HepG2 (cell line): ENCODE data around the gene OGA. TPM values are rescaled to one million over a fixed set of nuclear protein-coding genes. Genes with fewer than 3 reads are reported as not detected.

Experiments used
- ATAC-seq: fragments of 200-7000 bp; cut with Tn5 transposase; 3 replicates; pipeline ENCODE4 v1.9.1; 2020; ENCODE audit warnings: mild to moderate bottlenecking, moderate library complexity
- BruUV-seq: library from RNA; stranded (reverse); fragments of 400-500 nt; replicated peaks from 2 replicates; lab custom pipeline; 2021; lab: Mats Ljungman, UMichigan
- CTCF ChIA-PET: fragments of 300-600 bp; formaldehyde crosslinking; extraction: SDS; loops from one replicate; lab custom pipeline; 2021; ENCODE audit warnings: low total read pairs, inconsistent platforms, low intra/inter-chr PET ratio; lab: Yijun Ruan, JAX
- POLR2A ChIA-PET: fragments of 350-600 bp; sonication (Branson Sonifier 250); formaldehyde crosslinking; loops from one replicate; lab custom pipeline; 2020; ENCODE audit warnings: antibody characterized with exemption, inconsistent platforms; lab: Yijun Ruan, JAX
- DNase-seq: peaks from one replicate; pipeline ENCODE4 v3.0.0-alpha.2; 2015; ENCODE audit warnings: low spot score
- FAIRE-seq: peaks from 3 replicates; lab custom pipeline; 2011; peaks lifted over from hg19 to GRCh38; lab: Jason Lieb, UNC
- H2AFZ ChIP-seq: one replicate; pipeline ENCODE4 v1.6.1; 2011; ENCODE audit warnings: low read length, inconsistent platforms
- H3K27ac ChIP-seq: fragments of 300-600 bp; 3 replicates; pipeline ENCODE4 v1.8.0; 2011; ENCODE audit warnings: mixed run types, mild to moderate bottlenecking, mixed read lengths, low read length, inconsistent platforms; ENCODE audit not compliant: insufficient read depth; ENCODE audit errors: extremely low read length
- H3K27me3 ChIP-seq, 2 experiments: fragments of 200-600 bp in 1 of 2; 2 replicates in 1 of 2; 3 replicates in 1 of 2; pipeline versions ENCODE4 v1.6.0 to v1.8.0; 2011; ENCODE audit warnings: low read length in 2 of 2, mild to moderate bottlenecking in 2 of 2, moderate library complexity in 2 of 2, inconsistent platforms in 1 of 2; ENCODE audit not compliant: insufficient read depth in 2 of 2, control insufficient read depth in 1 of 2
- H3K36me3 ChIP-seq, 2 experiments: fragments of 200-600 bp in 1 of 2; replicated peaks in 1 of 2; 2 replicates in 1 of 2; 3 replicates in 1 of 2; pipeline versions ENCODE4 v1.5.1 to v1.8.0; 2011; ENCODE audit warnings: low read length in 2 of 2, inconsistent platforms in 1 of 2; ENCODE audit not compliant: insufficient read depth in 2 of 2, control insufficient read depth in 1 of 2
- H3K4me1 ChIP-seq: 2 replicates; pipeline ENCODE4 v1.5.1; 2012; ENCODE audit warnings: low read length, inconsistent platforms; ENCODE audit not compliant: insufficient read depth
- H3K4me2 ChIP-seq: 2 replicates; pipeline ENCODE4 v1.6.0; 2011; ENCODE audit warnings: low read depth, low read length, inconsistent platforms
- H3K4me3 ChIP-seq, 3 experiments: fragments of 200-600 bp in 1 of 3; sonication (generic), shearing (Covaris generic) in 1 of 3; replicated peaks in 1 of 3; 2 replicates each; pipeline ENCODE4 v1.5.1; 2011 to 2016; ENCODE audit warnings: low read length in 3 of 3, inconsistent platforms in 2 of 3, low read depth in 2 of 3, mild to moderate bottlenecking in 2 of 3, control low read depth in 1 of 3, mixed read lengths in 1 of 3; ENCODE audit not compliant: insufficient read depth in 1 of 3
- H3K79me2 ChIP-seq: one replicate; pipeline ENCODE4 v1.6.1; 2011; ENCODE audit warnings: low read length, inconsistent platforms; ENCODE audit not compliant: insufficient read depth
- H3K9ac ChIP-seq: 2 replicates; pipeline ENCODE4 v1.6.0; 2011; ENCODE audit warnings: mild to moderate bottlenecking, low read depth, low read length, inconsistent platforms; ENCODE audit not compliant: insufficient read depth
- H3K9me3 ChIP-seq: 2 replicates; pipeline ENCODE4 v1.5.1; 2012; ENCODE audit warnings: mild to moderate bottlenecking, low read length
- H4K20me1 ChIP-seq: 2 replicates; pipeline ENCODE4 v1.6.0; 2011; ENCODE audit warnings: inconsistent platforms, mild to moderate bottlenecking, low read length, moderate library complexity; ENCODE audit not compliant: insufficient read depth
- CBX5 ChIP-seq: sonication (generic); formaldehyde crosslinking; IDR thresholded peaks from 2 replicates; pipeline ENCODE4 v1.4.0; 2020; ENCODE audit warnings: missing genetic modification reagents, borderline replicate concordance
- DNMT3B ChIP-seq: conservative IDR thresholded peaks from 2 replicates; pipeline ENCODE4 v1.6.1; 2016; ENCODE audit warnings: missing biosample characterization, control low read depth
- KIAA2018 ChIP-seq: sonication (generic); formaldehyde crosslinking; IDR thresholded peaks from 2 replicates; pipeline ENCODE4 v1.5.0; 2020; ENCODE audit warnings: mild to moderate bottlenecking, missing genetic modification reagents, borderline replicate concordance
- MAFK ChIP-seq, 2 experiments: IDR thresholded peaks in 1 of 2; conservative IDR thresholded peaks in 1 of 2; 2 replicates each; pipeline ENCODE4 v1.6.1; 2011; ENCODE audit warnings: improper control_type of control experiment in 2 of 2, low read length in 2 of 2
- MED8 ChIP-seq: sonication (generic); formaldehyde crosslinking; IDR thresholded peaks from 2 replicates; pipeline ENCODE4 v1.8.1; 2023; ENCODE audit warnings: mild to moderate bottlenecking, missing genetic modification reagents; ENCODE audit not compliant: insufficient replicate concordance
- MEIS1 ChIP-seq: sonication (generic); formaldehyde crosslinking; IDR thresholded peaks from 2 replicates; pipeline ENCODE4 v1.9.0; 2021; ENCODE audit warnings: mild to moderate bottlenecking, missing genetic modification reagents, moderate library complexity, borderline replicate concordance
- MIER3 ChIP-seq: IDR thresholded peaks from 2 replicates; pipeline ENCODE4 v1.6.1; 2016; ENCODE audit warnings: missing compliant biosample characterization, borderline replicate concordance
- MNT ChIP-seq: fragments of 450-650 bp; IDR thresholded peaks from 2 replicates; pipeline ENCODE4 v1.6.1; 2016
- NR2F1 ChIP-seq, 2 experiments: fragments of 450-650 bp in 1 of 2; formaldehyde crosslinking in 1 of 2; IDR thresholded peaks; 2 replicates each; pipeline versions ENCODE4 v1.5.0 to v1.6.1; 2016 to 2020; ENCODE audit warnings: mild to moderate bottlenecking in 1 of 2, missing compliant biosample characterization in 1 of 2, missing genetic modification reagents in 1 of 2, moderate library complexity in 1 of 2
- PCBP2 ChIP-seq: fragments of 200-400 bp; formaldehyde crosslinking; optimal IDR thresholded peaks from 2 replicates; pipeline ENCODE3; 2018; ENCODE audit warnings: low read length, low read depth; ENCODE audit not compliant: poor library complexity, severe bottlenecking
- ZFP82 ChIP-seq: sonication (generic); formaldehyde crosslinking; IDR thresholded peaks from 2 replicates; pipeline ENCODE4 v1.5.1; 2020; ENCODE audit warnings: mild to moderate bottlenecking, missing genetic modification reagents, borderline replicate concordance
- ZNF317 ChIP-seq: sonication (generic); formaldehyde crosslinking; IDR thresholded peaks from 2 replicates; pipeline ENCODE4 v1.5.0; 2020; ENCODE audit warnings: mild to moderate bottlenecking, missing genetic modification reagents
- ZNF614 ChIP-seq: IDR thresholded peaks from 2 replicates; pipeline ENCODE4 v1.6.1; 2018; ENCODE audit warnings: missing biosample characterization, missing genetic modification reagents, inconsistent platforms, borderline replicate concordance
- ZNF782 ChIP-seq: sonication (generic); formaldehyde crosslinking; IDR thresholded peaks from 2 replicates; pipeline ENCODE4 v1.4.0; 2020; ENCODE audit warnings: missing genetic modification reagents, mild to moderate bottlenecking, borderline replicate concordance
- WGBS: methylation state at CpG from one replicate; pipeline ENCODE4 v1.1.6; 2017; ENCODE audit warnings: low lambda C conversion rate; 5-methylcytosine and 5-hydroxymethylcytosine counted together
- in situ Hi-C: cut with HindIII; loops from 2 replicates; pipeline ENCODE4 v1.10.0; 2017; ENCODE audit warnings: low pct_unique_long_range_greater_than_20kb; ENCODE audit not compliant: extremely low pct_ligation_motif_present
- intact Hi-C: fragments of 100-400 bp; cut with micrococcal nuclease; formaldehyde crosslinking; loops from one replicate; pipeline ENCODE4 v1.10.0; 2022; ENCODE audit not compliant: unreplicated experiment
- polyA plus RNA-seq, 8 experiments: library from polyadenylated mRNA; depleted of rRNA in 3 of 8; stranded (reverse) in 7 of 8; unstranded in 1 of 8; fragments of >200 nt; fragmentation: Illumina TruSeq in 4 of 8; extraction: Trizol in 4 of 8; gene quantifications; 2 replicates each; pipeline versions ENCODE4 v1.2.1 to v1.2.3, GENCODE V29; 2011 to 2016; ENCODE audit warnings: low read depth in 4 of 8, missing spikeins in 1 of 8, mixed read lengths in 1 of 8; ENCODE audit not compliant: insufficient read depth in 1 of 8
- total RNA-seq, 5 experiments: library from RNA; depleted of rRNA; stranded (reverse); fragments of >200 nt; fragmentation: Illumina TruSeq; extraction: Trizol; gene quantifications; 2 replicates each; pipeline ENCODE4 v1.2.3, GENCODE V29; 2016; ENCODE audit warnings: low read depth in 1 of 5

The OGA gene
- total and polyA plus RNA-seq, 2 of the 13 experiments (the other 11 are each of a cell fraction or from before 2014, with no cell fraction given) = 33.2 to 39.8 TPM

- H3K36me3 ChIP-seq = 0 out of 5 replicates have a peak, but pooled peaks cover 0 to 1% of the 10 kb centered on the region in 2 experiments
- peaks cover 9% of the 10 kb centered on the region for H3K4me1 ChIP-seq
- H3K27me3 ChIP-seq = no peaks in the 10 kb centered on the region
- DNase-seq (no peak), ATAC-seq (no peak), FAIRE-seq (no peak)
- no peaks in the 10 kb centered on the region for H3K9me3 ChIP-seq
- no TSS peak for BruUV-seq
- in situ Hi-C loops (no loop called here), intact Hi-C loops (no loop called here)
- no peak overlapping the region for H3K4me3 ChIP-seq
- no peaks in the 10 kb centered on the region for H3K79me2 ChIP-seq
- 0 out of 2 replicates have a peak, but pooled peaks cover 2% of the 10 kb centered on the region for H4K20me1 ChIP-seq
- 86% methylated on average over 1 of the region's 1 CpG for WGBS
- CTCF ChIA-PET = no interaction called here
- POLR2A ChIA-PET = no interaction called here
- no peak overlapping the region for H3K4me2 ChIP-seq
- H3K9ac ChIP-seq = no peak overlapping the region
- H3K27ac ChIP-seq = no peak overlapping the region
- no peak overlapping the region for H2AFZ ChIP-seq
- TF ChIP-seq ZNF614 (CRISPR knock-in tag) = no peak
- no peak for TF ChIP-seq KIAA2018 (CRISPR knock-in tag)
- no peak for TF ChIP-seq ZNF782 (CRISPR knock-in tag)
- TF ChIP-seq MED8 (CRISPR knock-in tag) = no peak
- TF ChIP-seq PCBP2 = no peak
- no peak for TF ChIP-seq CBX5 (CRISPR knock-in tag)
- no peak for TF ChIP-seq NR2F1 (CRISPR knock-in tag; IDR thresholded peaks at IDR 0.05)
- TF ChIP-seq DNMT3B (CRISPR knock-in tag) = no peak
- TF ChIP-seq MNT = no peak
- TF ChIP-seq ZFP82 (CRISPR knock-in tag) = no peak
- no peak for TF ChIP-seq MEIS1 (CRISPR knock-in tag)
- no peak for TF ChIP-seq ZNF317
- TF ChIP-seq MAFK (conservative IDR thresholded peaks at IDR 0.05 in 1 of 2, IDR thresholded peaks at IDR 0.05 in 1 of 2; ENCODE audit: low read length in 2 of 2) = no peak
- no peak for TF ChIP-seq MIER3 (CRISPR knock-in tag)
These were observed 15.2 kb upstream of the OGA start for GRCh38 chr10:101833466-101833865.
